Cerebellar nuclear complex (tissue), 1 donor: ENCODE measurements around the gene FH.
A peak's percentile ranks its signal among the peaks of the same experiment; 100 is the strongest.

ENCODE experiments used
- DNase-seq, 2 experiments: peaks; one replicate each; lab custom pipeline; 2025; lab: John Stamatoyannopoulos, UW

Gene FH

DNA sequence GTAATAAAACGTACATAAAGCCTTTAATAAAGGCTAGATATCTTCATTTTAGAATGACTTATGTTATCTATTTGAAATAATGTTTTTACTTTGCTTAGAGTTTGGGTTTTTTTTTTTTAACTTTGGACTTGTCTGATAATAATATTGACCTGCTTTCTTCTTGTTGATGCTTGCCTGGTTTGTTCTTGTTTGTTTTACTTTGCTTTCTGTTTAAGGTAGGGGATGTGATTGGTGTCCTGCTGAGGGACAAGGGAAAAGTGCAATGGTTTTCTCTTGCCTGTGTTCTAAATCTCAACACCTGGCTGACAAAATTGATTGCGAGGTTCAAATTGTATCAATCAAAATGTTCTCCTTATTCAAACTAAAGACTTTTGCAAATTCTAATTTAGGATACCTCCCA is 2.2 kb upstream of the FH start:
- DNase-seq = no peak

DNA sequence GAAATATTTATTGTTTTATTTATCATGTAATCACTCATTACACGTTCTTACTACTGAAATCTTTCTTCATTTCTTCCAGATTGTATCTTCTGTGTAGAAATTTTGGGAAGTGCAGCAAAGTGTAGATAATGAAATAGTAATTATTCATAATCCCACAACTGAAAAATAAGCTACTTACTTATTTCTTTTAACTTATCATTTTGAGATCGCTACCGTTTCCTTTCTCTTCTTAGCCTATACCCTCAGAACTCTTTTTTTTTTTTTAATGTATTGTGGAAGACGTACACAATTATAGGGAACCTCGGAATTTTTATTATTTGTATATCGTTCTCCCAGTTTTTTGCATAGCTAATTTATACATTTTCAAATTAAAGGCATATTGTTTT is 518 bp upstream of the FH start:
- DNase-seq = no peak

DNA sequence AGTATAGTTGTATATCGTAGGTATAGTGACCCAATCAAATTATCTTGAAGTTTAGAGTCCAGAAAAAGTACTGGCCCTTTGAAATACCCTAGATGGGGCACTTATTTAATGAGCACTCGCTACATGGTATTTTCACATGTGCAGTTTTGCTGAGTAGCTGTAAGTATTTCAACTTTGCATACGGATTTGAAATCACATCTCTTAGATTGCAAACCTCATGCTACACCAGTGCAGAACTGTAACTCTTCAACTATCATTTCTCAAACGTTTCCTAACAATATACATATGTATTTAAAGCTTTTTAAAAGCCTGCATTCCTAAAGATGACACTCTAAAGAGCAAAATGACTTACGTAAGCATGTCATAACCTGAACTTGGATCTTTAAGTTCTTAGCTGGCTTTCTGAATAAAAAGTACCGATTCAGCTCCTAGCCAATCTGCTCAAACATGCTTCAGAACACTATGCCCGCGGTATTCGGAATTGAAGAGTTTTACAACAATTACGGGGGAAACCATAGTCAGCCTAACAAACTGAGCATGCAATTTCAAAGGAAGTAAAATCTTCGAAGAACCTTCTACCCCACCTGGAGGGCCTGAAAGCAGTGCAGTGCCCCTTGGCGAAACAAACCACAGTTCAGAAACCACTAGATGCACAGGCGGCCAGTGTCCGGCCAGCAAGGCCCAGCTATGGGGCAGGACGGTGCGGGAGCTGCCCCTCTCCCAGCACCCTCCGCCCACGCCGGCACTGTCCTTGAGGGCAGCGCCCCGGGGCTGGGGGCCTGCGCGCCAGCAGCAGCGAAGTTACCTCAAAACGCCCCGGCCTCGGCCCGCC is 863 bp downstream of the FH start:
- DNase-seq = no peak

DNA sequence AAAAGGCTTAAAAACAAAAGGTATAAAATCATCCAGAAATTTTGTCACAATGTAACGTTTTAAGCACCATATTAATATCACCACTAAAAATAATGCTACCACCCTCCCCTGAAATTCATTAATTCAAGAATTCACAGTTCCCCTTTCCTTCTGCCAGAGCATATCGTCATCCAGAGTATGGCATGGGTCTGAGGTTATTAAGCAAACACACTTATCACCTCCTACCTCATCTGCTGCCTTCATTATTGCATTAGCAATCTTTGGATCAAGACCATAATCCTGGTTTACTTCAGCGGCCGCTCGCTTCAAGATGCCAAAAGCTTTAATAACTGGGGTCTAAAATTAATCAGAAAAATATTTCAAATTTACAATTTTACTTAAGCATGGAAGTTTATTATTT is 6.2 kb downstream of the FH start:
- no peak for DNase-seq

DNA sequence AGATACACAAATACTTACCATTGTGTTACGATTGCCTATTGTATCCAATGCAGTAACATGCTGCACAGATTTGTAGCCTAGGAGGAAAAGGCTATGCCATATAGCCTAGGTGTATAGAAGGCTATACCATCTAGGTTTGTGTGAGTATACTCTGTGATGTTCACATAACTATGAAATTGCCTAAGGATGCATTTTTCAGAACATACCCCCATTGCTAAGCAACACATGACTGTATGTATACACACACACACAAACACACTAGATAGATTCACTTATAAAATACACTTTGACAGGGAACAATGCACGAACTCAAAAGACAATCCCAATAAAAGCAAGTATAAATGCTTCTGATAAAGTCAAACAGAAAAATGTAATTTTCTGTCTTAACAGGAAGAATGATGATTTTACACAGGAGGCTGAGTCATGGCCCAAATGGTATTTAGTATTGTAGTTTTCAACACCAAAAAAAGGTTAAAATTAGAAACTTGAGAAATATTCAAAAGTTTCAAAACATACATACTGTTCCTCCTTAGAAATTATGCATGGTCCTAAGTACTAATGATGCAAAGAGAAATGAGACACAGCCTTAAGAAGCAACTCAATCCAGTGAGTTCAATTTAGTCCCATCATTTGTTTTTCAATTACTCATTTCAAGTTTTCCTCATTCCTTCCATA is 12.2 kb downstream of the FH start:
- DNase-seq = no peak

DNA sequence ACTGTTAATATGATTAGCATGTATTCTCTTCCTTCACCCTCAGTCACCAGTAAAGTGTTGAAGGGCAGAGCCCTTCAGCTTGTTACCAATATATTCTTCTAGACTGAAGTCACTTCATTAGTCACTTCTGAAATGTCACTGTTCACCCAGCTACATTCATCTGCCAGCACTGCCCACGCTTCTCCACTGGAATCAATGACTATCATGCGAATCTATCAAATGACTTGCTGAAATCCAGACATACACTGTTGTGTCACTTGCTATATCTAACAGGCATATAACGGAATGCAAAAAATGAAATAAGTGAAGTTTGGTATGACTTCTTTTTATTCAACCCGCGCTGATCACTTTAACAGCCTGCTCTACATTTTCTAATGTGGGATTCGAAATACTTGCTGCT is 16.1 kb downstream of the FH start:
- DNase-seq = no peak

DNA sequence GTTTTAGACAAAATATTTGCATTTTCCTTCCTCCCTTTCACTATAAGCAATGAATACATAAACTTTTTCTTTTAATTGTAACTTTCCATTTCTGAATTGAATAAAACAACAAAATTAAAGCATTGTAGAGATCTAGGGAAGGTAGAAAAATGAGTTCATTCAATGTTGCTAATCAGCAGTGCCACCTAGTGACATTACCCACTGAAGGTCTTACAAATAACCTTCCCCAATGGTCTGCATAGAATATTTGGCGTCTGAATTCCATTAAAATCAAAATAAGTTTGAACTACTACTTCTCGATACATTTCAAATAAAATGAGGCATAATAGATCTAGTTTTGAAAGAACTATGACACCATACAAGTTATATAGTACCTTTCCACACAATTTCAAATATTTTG is 19.6 kb downstream of the FH start:
- DNase-seq = peak in 1 of 2 experiments; percentile 35

DNA sequence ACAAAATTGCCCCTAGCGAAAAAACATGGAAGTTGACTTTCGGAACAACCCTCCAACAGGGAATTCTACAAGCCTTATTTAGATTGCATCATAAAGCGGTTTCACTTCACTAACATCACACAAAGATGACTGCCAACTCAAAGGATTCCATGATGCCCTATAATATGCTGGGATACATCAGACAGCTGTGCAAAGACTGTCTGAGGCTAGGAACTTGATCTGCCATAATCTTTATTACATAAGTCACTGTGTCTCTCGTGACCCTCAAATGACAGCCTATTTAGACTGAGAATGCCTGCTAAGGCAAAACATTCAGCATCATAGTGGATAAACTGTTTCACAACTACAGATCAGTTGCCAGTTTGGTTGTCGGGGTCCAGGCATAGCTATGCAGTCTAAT is 23.8 kb downstream of the FH start:
- DNase-seq = no peak

DNA sequence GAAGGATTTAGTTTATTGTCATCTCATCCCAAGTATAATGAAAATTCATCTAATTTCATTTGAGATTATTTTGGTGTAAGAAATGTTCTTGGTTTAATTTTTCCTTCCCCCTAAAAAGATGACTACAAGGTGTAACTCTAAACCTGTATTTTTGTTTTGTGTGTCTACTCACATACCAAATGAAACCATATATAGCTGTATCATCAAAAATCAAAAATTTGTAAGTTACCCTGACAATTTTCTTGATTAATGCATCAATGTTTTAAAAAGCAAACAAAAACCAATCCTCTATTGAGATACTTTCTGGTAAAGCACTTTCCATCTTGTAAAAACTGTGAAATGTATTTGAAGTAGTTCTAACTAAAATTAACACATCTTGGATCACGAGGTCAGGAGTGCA is 30.8 kb downstream of the FH start:
- no peak for DNase-seq

DNA sequence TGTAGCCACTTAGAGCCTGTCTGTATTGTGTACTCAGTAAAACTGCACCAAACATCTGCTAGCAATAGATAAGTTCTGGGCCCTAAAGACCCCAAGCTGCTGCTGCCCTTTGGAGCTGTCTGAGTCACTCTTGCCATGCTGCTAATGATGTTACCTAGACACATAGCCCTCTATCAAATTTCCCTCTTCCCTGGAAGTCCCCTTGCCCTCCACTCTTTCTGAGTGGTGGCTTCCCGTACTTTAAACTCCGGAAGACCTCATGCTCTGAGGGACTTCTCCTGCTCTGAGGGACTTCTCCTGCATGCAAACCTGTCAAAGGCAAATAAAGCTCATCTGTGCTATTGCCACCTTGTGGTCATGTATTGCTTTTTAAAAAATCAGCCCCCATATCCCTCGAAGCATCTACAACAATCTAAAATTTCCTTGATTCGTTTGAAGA is 34.0 kb downstream of the FH start:
- no peak for DNase-seq

DNA sequence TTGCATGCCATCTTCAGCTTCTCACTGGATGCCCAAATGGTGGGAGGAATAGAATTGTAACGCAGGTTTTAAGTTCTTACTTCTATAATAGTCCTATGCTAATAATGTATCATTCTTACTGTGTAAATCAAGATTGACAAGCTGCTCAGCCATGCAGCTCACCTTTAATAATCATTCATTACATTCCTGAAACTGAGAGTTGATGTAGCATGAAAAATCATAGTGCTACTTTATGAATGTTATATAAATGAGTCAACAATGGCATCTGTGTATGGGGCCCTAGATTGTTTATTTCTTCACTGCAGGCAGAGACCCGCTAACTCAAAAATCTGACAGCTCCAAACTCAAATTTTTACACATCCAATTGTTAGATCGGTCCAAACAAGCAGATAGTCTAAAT is 34.4 kb downstream of the FH start:
- no peak for DNase-seq

DNA sequence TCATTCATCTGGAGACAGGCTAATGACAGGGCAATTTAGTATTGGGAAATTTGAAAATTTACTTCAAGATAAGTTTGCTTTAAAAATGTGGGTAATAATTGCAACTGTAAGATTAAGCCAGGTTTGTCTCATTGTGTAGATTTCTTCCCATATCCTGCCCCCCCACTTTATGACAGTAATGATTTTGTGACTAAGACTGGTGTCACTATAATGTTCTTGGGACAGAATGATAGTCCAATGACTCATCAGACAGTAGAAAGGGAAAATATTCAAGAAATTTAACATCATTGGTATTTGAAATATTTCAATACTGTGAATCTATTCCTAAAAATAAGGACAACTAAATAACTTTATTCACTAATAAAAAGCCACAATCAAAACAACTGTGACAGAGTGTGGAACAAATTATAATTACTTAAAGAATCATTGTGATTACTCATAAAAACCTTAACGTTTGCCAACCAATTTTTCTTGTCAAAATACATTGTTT is 36.7 kb downstream of the FH start:
- DNase-seq = no peak

DNA sequence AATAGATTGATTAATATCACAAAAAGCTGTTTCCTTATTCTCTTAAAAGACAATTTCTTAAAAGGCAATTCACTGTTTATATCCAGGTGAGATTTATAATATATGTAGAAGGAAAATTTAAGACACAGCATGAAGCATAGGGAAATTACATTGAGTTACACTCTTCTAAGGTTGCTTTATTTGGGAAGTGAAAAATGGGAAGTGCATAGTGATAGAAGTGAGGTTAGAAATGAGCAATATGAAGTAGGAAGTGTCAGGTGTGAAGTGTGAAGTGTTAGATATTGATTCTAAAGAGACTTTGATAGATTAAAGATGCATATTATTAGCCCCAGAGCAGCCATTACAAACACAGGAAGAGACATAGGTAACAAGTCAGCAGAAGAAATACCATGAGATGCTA is 40.3 kb downstream of the FH start:
- no peak for DNase-seq

DNA sequence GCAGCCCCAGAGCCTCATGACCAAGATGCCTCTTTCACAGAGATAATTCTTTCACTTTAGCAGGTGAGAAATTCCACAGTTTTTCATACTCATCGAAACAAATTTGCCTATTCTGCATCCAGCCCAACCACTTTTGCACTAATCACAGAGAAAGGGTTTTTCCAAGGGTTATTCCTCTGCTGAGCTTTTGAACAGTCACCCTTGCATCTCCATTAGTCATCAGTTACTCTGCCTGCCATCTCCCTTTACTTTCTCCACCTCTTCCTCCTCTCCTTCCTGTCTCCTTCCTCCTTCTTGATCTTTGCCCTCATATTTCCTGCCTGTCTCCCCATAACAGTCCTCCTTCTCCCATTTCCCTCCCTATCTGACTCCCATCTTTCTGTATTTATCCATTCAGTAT is 43.9 kb downstream of the FH start:
- DNase-seq = no peak

DNA sequence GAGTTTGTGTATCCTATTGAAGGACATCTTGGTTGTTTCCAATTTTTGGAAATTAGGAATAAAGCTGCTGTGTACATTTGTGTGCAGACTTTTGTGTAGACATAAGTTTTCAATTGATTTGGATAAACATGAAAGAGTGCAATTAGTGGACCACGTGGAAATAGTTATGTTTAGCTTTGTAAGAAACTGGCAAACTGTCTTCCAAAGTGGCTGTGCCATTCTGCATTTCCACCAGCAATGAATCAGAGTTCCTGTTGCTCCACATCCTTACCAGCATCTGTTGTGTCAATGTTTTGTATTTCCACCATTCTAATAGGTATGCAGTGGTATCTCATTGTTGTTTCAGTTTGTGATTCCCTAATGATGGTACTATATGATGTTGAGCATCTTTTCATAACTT is 46.5 kb downstream of the FH start:
- no peak for DNase-seq

DNA sequence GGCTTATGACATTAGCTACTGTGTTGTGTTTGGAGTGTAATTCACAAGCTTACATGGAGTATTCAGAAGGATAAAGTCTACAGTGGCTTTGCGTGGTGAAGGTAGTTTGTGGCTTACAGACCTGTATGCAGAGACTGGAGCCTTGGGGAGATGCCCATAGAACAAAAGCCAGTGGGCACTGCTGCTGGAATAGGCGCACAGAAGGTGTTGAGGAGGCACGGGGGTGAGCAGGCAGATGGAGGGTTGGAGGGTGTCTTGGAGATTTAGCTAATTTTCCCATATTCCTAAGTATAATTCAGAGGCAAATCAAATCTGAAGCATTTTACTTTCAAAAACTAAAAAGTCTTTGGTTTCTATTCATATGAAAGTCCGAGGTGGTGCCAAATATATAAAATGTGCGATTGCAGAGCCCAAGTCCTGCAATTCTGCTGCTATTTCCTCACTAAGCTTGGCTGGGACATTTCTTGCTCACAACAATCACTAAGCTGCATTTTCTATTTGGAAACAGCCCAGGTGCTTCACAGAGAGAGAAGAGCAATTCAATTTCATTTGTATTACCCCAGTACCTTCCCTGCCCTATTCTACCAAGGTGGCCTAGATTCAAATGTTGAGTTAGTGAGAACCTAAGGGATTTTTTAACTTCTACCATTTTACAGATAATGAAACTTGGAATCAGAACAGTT is 48.5 kb downstream of the FH start:
- DNase-seq = peak; percentile 38 to 62

DNA sequence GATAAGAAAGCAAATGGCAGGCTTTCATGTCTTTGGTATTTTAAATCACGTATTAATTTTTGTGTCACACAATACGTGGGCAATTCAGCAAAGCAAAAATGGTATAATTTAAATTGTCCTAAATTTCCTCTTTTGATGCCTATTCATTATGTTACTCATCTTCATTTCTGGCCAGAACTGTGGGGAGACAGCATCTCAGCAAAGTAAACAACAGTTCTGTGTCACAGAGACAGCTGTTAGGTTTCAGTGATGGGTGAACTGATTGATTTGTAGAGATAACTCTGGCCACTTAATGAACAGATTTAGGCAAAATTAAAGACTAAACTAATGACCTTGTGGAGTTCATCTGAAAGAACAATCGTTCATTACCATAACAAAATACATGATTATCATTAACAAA is 49.2 kb downstream of the FH start:
- no peak for DNase-seq

DNA sequence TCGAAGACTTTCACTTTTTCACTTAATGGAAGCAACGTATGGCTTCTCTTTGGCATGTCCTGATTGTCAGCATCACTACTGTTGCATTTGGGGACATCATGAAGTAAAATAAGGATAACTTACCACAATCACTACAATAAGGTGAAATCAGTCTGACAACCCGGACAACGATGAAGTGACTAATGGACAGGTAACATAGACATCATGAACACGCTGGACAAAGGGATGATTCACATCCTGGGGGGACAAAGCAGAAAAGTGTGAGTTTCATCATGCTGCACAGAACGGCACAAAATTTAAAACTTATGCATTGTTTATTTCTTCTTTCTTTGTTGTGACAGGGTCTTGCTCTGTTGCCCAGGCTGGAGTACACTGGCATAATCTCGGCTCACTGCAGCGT is 53.9 kb downstream of the FH start:
- no peak for DNase-seq

DNA sequence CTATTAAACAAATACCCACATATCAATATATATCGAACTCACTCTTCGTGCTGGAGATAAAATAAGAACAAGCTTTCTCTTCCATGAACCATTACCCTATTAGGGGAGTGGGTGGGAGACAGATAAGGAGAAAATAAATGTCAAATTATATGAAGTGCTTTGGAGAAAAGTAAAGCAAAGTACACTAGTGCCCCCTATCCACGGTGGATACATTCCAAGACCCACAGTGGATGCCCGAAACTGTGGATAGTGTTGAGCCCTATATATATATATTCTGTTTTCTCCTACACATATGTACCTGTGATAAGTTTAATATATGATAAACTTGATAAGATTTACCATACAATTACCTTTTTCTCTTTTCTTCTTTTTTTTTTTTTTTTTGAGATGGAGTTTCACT is 54.6 kb downstream of the FH start:
- no peak for DNase-seq

DNA sequence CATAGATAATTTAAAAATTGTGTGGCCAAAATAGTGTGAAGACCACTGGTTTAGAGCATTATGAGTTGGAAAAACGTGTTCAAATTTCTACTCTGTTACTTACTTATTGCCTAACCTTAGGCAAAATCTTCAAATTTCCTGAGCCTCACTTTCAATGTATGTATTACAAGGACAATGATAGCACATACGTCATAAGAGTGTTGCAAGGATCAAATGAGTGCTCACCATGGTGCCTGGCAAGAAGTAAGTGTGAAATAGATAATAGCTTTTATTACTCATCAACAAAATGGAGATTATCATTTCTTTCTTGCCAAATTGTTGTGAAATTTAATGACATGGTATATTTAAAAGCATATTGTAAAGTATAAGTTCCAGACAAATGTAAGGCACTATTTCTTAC is 57.2 kb downstream of the FH start:
- no peak for DNase-seq

DNA sequence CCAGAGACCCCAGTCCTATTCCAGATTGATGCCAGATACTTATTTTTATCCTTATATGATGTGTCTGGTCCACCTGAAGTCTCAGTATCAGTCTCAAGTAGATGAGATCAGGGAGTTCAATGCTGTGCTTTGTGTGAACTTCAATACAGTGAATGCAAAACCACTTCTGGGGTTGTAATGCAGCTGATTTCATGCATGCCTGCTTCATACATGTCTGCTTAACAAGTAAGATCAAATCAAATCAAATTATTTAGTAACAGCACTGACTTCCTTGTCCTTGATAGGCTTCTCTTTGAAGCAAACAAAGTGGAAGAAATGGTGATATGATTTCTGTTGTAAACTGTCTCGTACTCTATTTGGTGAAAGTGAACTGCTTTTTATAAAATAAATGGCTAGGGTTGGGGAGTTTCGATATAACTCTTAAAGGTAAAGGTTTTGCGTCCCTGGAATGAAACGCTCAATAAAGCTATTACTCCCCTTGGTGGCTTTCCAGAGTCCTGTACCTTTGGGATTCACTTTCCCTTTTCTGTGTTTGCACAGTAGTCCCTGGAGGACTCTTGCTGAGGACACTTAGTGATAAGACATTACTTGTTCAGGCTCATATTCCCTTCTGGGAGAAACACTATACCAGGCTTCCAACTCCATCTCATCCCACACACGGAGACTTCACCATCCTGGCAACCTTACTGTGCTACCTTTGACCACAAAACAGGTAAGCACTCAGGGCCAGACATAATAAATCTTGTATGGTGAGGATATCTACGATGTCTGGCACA is 59.3 kb downstream of the FH start:
- no peak for DNase-seq

DNA sequence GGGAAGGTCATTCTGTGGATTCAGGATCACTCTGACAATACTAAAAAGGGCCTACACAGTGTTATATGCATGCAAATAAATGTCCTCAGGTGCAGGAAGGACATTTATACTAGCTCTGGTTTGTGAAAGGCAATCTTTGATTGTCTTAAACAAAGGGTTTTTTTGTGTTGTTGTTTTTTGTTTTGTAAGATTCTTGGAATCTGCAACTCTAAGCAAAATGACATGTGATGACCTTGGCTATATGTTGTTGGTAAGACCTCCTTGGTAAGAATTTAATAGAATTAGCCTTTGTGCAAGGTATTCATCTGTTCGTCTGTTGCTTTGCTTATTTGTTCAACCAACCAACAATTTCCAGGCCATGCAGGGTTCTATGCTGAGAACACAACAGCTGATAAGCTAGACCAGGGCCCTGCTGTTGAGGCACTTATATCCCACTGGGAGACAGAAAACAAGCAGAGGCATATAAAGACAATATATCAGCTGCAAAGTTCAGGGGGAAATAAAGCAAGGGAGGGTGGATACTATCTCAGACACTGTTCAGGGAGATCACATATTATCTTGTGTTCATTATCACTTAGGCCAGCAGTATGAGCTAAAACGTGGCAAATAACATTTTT is 60.3 kb downstream of the FH start:
- DNase-seq = no peak
